Measurements from ENCODE around the gene CWC25. TPM values are rescaled to one million over a fixed set of nuclear protein-coding genes. Genes with fewer than 3 reads are reported as not detected.
A peak's percentile ranks its signal among the peaks of the same experiment; 100 is the strongest.
"Not testable (repeated sequence)": the region's sequence is repeated elsewhere in the genome, so short reads cannot be mapped to it uniquely, and the experiment has no call there.

CWC25 gene
- total RNA-seq, 1 donor, result 10.4 TPM

GRCh38 chr17:38864636-38865398 lies 39.7 kb upstream of the CWC25 start:
- TF ChIP-seq, protein P1, sequence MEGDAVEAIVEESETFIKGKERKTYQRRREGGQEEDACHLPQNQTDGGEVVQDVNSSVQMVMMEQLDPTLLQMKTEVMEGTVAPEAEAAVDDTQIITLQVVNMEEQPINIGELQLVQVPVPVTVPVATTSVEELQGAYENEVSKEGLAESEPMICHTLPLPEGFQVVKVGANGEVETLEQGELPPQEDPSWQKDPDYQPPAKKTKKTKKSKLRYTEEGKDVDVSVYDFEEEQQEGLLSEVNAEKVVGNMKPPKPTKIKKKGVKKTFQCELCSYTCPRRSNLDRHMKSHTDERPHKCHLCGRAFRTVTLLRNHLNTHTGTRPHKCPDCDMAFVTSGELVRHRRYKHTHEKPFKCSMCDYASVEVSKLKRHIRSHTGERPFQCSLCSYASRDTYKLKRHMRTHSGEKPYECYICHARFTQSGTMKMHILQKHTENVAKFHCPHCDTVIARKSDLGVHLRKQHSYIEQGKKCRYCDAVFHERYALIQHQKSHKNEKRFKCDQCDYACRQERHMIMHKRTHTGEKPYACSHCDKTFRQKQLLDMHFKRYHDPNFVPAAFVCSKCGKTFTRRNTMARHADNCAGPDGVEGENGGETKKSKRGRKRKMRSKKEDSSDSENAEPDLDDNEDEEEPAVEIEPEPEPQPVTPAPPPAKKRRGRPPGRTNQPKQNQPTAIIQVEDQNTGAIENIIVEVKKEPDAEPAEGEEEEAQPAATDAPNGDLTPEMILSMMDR (IDR thresholded peaks at IDR 0.05; ENCODE audit: insufficient read depth, low read length), result peak; percentile 46
- H3K4me3 ChIP-seq (ENCODE audit: low read depth, low read length), result no peak overlapping the region
- no peak for DNase-seq (ENCODE audit: low read depth)

DNA sequence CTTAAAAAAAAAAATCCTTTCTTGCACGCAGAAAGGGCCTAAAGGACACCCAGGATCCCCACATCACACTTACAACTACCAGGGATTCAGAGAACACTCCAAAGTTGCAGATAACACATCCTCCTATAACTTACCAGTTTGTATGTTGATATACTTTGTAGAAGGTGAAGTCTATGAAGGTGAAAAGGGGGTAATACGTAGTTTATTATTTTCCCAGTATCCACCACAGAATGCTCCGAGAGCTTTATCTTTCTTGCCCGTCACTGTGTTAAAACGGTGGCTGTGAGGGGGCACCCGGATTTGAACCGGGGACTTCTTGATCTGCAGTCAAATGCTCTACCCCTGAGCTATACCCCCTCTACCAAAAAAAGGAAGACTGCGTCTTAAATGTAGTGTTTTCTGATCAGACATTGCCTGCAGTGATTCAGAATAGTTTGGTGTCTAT lies 36.3 kb upstream of the CWC25 start:
- TF ChIP-seq, protein P1 (IDR thresholded peaks at IDR 0.05; ENCODE audit: insufficient read depth, low read length), result no peak
- peak; percentile 55 for DNase-seq (ENCODE audit: low read depth)
- H3K4me3 ChIP-seq (ENCODE audit: low read depth, low read length), result no peak overlapping the region

DNA sequence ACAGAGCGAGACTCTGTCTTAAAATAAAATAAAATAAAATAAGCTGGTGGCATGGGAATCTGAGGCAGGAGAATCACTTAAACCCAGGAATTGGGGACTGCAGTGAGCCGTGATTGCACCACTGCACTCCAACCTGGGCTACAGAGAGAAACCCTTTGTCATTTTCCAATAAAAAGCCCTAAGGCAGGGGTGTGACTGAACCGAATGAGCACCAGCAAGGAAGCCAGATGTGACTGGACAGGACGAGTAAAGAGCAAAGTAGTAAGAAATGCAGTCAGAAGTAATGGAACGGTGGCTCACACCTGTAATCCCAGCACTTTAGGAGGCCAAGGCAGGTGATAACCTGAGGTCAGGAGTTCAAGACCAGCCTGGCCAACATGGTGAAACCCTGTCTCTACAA lies 32.1 kb upstream of the CWC25 start:
- TF ChIP-seq, protein P1 (IDR thresholded peaks at IDR 0.05; ENCODE audit: insufficient read depth, low read length), result no peak
- H3K4me3 ChIP-seq (ENCODE audit: low read depth, low read length), result no peak overlapping the region
- DNase-seq (ENCODE audit: low read depth), result no peak

GRCh38 chr17:38855101-38855714 lies 30.1 kb upstream of the CWC25 start:
- H3K4me3 ChIP-seq (ENCODE audit: low read depth, low read length), result not testable (repeated sequence)

GRCh38 chr17:38853292-38854219 lies 28.4 kb upstream of the CWC25 start, which contains the start of gene RPL23:
Gene RPL23 (minus strand): TSS chr17:38853721. CDS start chr17:38853710, 11 bp downstream.
- H3K4me3 ChIP-seq (ENCODE audit: low read depth, low read length), result peak within 1 kb of the TSS; percentile 80
- TF ChIP-seq, protein P1 (IDR thresholded peaks at IDR 0.05; ENCODE audit: insufficient read depth, low read length), result no peak
- DNase-seq (ENCODE audit: low read depth), result peak; percentile 98

More at GRCh38 chr17:38855101-38855714, 30.1 kb upstream of the CWC25 start:
- DNase-seq (ENCODE audit: low read depth), result peak; percentile 69

GRCh38 chr17:38852771-38853291 lies 27.7 kb upstream of the CWC25 start:
- H3K4me3 ChIP-seq (ENCODE audit: low read depth, low read length), result peak overlapping the region; percentile 80
- TF ChIP-seq, protein P1 (IDR thresholded peaks at IDR 0.05; ENCODE audit: insufficient read depth, low read length), result no peak
- DNase-seq (ENCODE audit: low read depth), result no peak

All from fibroblast of the aortic adventitia (primary cell).